Tibial nerve (tissue), 4 donors: ENCODE results near the gene RALGAPB.

Experiments
- EP300 ChIP-seq, 2 donors: sonication (generic); formaldehyde crosslinking; IDR thresholded peaks; one replicate each; pipeline ENCODE4 v1.6.1; 2017; ENCODE audit warnings: antibody characterized with exemption in 2 of 2, mild to moderate bottlenecking in 1 of 2
- POLR2A ChIP-seq, 2 donors: fragments of 450-650 bp; IDR thresholded peaks; one replicate each; pipeline ENCODE4 v1.6.1; 2017; ENCODE audit warnings: antibody characterized with exemption in 2 of 2, mild to moderate bottlenecking in 2 of 2, moderate library complexity in 2 of 2
- TF ChIP-seq, protein P1 (sequence below), 5 experiments: fragments of 200-600 bp in 3 of 5; fragments of 450-650 bp in 2 of 5; sonication (generic) in 3 of 5; IDR thresholded peaks; one replicate each; pipeline ENCODE4 v1.5.1; 2016 to 2019; ENCODE audit warnings: antibody characterized with exemption in 5 of 5, mild to moderate bottlenecking in 3 of 5, moderate library complexity in 2 of 5

DNA sequence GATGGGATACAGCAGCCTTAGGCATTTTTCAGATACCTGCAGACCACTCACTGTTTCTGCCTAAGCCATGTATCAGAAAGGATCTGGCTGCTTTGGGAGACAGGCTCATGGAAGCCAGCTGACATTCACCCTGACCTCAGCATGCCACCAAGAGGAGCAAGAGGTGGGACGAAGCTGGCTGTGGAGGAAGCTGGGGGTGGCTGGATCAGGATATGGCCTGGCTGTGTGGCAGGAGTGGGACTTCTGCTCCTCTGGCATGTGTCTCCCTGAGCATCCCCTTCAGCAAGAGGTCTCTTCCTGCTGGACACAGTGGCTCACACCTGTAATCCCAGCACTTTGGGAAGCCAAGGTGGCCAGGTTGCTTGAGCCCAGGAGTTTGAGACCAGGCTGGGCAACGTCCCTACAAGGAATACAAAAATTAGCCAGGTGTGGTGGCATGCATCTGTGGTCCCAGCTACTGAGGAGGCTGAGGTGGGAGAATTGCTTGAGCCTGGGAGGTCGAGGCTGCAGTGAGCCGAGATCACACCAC lies 109.3 kb downstream of the RALGAPB start:
- TF ChIP-seq POLR2A (IDR thresholded peaks at IDR 0.05) (no peak), EP300 (IDR thresholded peaks at IDR 0.05) (no peak)
- TF ChIP-seq, protein P1, sequence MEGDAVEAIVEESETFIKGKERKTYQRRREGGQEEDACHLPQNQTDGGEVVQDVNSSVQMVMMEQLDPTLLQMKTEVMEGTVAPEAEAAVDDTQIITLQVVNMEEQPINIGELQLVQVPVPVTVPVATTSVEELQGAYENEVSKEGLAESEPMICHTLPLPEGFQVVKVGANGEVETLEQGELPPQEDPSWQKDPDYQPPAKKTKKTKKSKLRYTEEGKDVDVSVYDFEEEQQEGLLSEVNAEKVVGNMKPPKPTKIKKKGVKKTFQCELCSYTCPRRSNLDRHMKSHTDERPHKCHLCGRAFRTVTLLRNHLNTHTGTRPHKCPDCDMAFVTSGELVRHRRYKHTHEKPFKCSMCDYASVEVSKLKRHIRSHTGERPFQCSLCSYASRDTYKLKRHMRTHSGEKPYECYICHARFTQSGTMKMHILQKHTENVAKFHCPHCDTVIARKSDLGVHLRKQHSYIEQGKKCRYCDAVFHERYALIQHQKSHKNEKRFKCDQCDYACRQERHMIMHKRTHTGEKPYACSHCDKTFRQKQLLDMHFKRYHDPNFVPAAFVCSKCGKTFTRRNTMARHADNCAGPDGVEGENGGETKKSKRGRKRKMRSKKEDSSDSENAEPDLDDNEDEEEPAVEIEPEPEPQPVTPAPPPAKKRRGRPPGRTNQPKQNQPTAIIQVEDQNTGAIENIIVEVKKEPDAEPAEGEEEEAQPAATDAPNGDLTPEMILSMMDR (IDR thresholded peaks at IDR 0.05): no peak
